CD4-positive, CD25-positive, alpha-beta regulatory T cell (primary cell): ENCODE data around the gene COPZ1. TPM values are rescaled to one million over a fixed set of nuclear protein-coding genes. Genes with fewer than 3 reads are reported as not detected.
"Not testable (repeated sequence)": the region's sequence is repeated elsewhere in the genome, so short reads cannot be mapped to it uniquely, and the experiment has no call there.

Experiments used
- ATAC-seq, 2 donors: fragments of 150-1000 bp; cut with Tn5 transposase; one replicate each; pipeline ENCODE4 v1.10.0; 2021; ENCODE audit warnings: low read depth in 2 of 2, moderate number of reproducible peaks in 2 of 2, moderate library complexity in 1 of 2
- DNase-seq, 3 donors: peaks; one replicate each; pipeline versions ENCODE4 v3.0.0 to v3.0.0-alpha.2; 2012 to 2022; ENCODE audit warnings: mixed read lengths in 1 of 3
- H3K27ac ChIP-seq: one replicate; pipeline ENCODE4 v1.7.0; 2013; ENCODE audit warnings: mild to moderate bottlenecking, low read length; ENCODE audit not compliant: insufficient read depth, poor library complexity, severe bottlenecking
- H3K27me3 ChIP-seq: one replicate; pipeline ENCODE4 v1.7.0; 2013; ENCODE audit warnings: low read length; ENCODE audit not compliant: control insufficient read depth, insufficient read depth
- H3K36me3 ChIP-seq: one replicate; pipeline ENCODE4 v1.7.0; 2013; ENCODE audit warnings: mild to moderate bottlenecking, low read length, moderate library complexity; ENCODE audit not compliant: control insufficient read depth, insufficient read depth
- H3K4me1 ChIP-seq: 2 replicates; pipeline ENCODE4 v1.7.0; 2013; ENCODE audit warnings: mild to moderate bottlenecking, low read length; ENCODE audit not compliant: insufficient read depth, control insufficient read depth, poor library complexity, severe bottlenecking
- H3K4me3 ChIP-seq: one replicate; pipeline ENCODE4 v1.7.0; 2013; ENCODE audit warnings: low read depth, mild to moderate bottlenecking, low read length, moderate library complexity
- H3K9me3 ChIP-seq, 2 experiments: 1 replicate in 1 of 2; 2 replicates in 1 of 2; pipeline ENCODE4 v1.7.0; 2013; ENCODE audit warnings: low read length in 2 of 2, mild to moderate bottlenecking in 1 of 2, moderate library complexity in 1 of 2; ENCODE audit not compliant: control insufficient read depth in 2 of 2
- H3K27ac Mint-ChIP-seq, 3 donors: one replicate each; pipeline ENCODE4 v1.8.0; 2020 to 2022; ENCODE audit warnings: mild to moderate bottlenecking in 3 of 3, mixed read lengths in 3 of 3, moderate library complexity in 2 of 3
- H3K27me3 Mint-ChIP-seq: one replicate; pipeline ENCODE4 v1.8.0; 2022; ENCODE audit warnings: mild to moderate bottlenecking, mixed read lengths
- H3K36me3 Mint-ChIP-seq: one replicate; pipeline ENCODE4 v1.8.0; 2020; ENCODE audit warnings: mixed read lengths
- H3K4me1 Mint-ChIP-seq, 4 donors: one replicate each; pipeline ENCODE4 v1.8.0; 2020 to 2022; ENCODE audit warnings: mixed read lengths in 4 of 4, mild to moderate bottlenecking in 1 of 4
- H3K4me3 Mint-ChIP-seq, 4 donors: one replicate each; pipeline ENCODE4 v1.8.0; 2020 to 2022; ENCODE audit warnings: mild to moderate bottlenecking in 4 of 4, mixed read lengths in 4 of 4, moderate library complexity in 3 of 4
- H3K9me3 Mint-ChIP-seq, 7 donors: one replicate each; pipeline ENCODE4 v1.8.0; 2020 to 2022; ENCODE audit warnings: mixed read lengths in 7 of 7, mild to moderate bottlenecking in 3 of 7, moderate library complexity in 2 of 7
- polyA plus RNA-seq, 4 donors: library from polyadenylated mRNA; unstranded; fragments of 300-500 nt; fragmentation: Illumina TruSeq; gene quantifications; one replicate each; pipeline ENCODE4 v1.2.3, GENCODE V29; 2021
- total RNA-seq: library from RNA; stranded (reverse); gene quantifications from one replicate; pipeline ENCODE4 v1.2.3, GENCODE V29; 2022

Gene COPZ1
- total and polyA plus RNA-seq, 5 donors from 2014 or later = 65.3 to 213 (median 154) TPM

DNA sequence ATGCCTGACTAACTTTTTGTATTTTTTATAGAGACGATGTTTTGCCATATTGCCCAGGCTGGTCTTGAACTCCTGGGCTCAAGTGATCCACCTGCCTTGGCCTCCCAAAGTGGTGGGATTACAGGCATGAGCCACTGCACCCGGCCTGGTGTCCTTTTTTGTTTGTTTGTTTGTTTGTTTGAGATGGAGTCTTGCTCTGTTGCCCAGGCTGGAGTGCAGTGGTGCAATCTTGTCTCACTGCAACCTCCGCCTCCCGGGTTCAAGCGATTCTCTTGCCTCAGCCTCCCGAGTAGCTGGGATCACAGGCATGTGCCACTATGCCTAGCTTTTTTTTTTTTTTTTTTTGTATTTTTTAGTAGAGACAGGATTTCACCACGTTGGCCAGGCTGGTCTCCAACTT, 29.3 kb downstream of the COPZ1 start:
- H3K4me1 Mint-ChIP-seq = peaks cover 0 to 25% (median 12%) of the 10 kb centered on the region in 4 donors
- ATAC-seq, DNase-seq, H3K9me3 Mint-ChIP-seq, H3K4me3 Mint-ChIP-seq, H3K9me3 ChIP-seq, H3K27me3 Mint-ChIP-seq, H3K4me3 ChIP-seq, H3K27me3 ChIP-seq, H3K27ac ChIP-seq: not testable (repeated sequence)
- peaks cover 29% of the 10 kb centered on the region for H3K4me1 ChIP-seq
- peak overlapping the region in 1 of 3 donors; percentile 77 for H3K27ac Mint-ChIP-seq
- peaks cover 19% of the 10 kb centered on the region for H3K36me3 ChIP-seq
- H3K36me3 Mint-ChIP-seq = peaks cover 23% of the 10 kb centered on the region

DNA sequence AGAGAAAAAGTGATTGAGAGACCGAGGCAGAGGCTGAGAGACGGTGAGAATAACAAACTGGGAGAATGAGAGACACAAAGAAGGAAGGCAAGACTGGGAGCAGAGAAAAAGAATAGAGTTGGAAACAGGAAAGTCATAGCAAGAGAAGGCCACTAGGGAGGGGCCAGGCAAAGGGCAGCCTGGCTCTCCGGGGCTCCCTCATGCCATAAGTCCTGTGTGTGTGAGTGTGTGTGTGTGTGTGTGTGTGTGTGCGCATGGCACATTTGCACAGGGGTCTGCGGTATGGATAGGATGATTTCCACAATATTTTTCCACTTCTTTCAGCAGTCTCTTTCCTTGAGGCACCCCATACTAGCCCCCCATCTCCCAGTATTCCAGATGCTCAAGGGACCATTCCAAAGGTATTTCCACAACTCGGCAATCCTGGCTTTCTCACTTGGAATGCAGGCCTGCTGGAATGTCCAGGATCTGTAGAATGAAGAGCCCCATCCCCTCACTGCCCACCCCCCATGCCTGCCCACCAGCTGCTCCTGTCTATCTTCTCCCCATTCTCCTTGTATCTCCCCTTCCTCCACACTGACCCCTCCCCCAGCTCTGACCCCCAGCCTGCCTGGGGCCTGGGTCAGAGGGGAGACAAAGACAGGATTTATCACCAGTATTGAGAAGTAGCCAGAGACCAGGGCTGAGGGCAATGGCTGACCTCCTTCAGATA, 30.3 kb downstream of the COPZ1 start:
- peaks cover 37% of the 10 kb centered on the region for H3K4me1 ChIP-seq
- peaks cover 0 to 26% (median 12%) of the 10 kb centered on the region in 4 donors for H3K4me1 Mint-ChIP-seq
- H3K27me3 ChIP-seq = no peaks in the 10 kb centered on the region
- no peak for ATAC-seq
- H3K27ac ChIP-seq = no peak overlapping the region
- H3K27me3 Mint-ChIP-seq = no peaks in the 10 kb centered on the region
- peaks cover 15% of the 10 kb centered on the region for H3K36me3 Mint-ChIP-seq
- peak overlapping the region in 1 of 4 donors; percentile 46 for H3K4me3 Mint-ChIP-seq
- no peak overlapping the region for H3K4me3 ChIP-seq
- H3K9me3 ChIP-seq = no peaks in the 10 kb centered on the region
- peak overlapping the region in 2 of 3 donors; percentile 77 to 79 for H3K27ac Mint-ChIP-seq
- no peak for DNase-seq
- H3K36me3 ChIP-seq = peaks cover 10% of the 10 kb centered on the region
- H3K9me3 Mint-ChIP-seq = no peaks in the 10 kb centered on the region

DNA sequence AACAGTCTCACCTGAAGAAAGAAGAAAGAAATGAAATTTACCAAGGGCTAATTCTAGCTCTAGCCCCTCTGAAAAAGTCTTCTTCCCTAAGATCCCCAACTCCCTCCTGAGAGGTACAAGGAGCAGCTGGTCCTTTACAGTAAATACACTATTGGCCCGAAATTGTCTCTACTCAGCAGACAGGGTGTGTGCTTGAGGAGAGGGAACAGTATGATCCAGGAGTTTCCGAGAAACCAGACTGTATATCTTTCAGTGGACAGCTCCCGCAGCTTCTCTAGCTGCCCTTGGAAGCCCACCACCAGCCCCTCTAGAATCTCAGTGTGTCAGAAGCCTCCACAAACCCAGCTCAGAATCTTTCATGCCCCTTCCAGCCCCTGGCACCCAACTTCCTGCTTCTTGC, 31.3 kb downstream of the COPZ1 start:
- Mint-ChIP-seq H3K9me3 (no peaks in the 10 kb centered on the region), H3K4me1 (peaks cover 0 to 26% (median 11%) of the 10 kb centered on the region in 4 donors), H3K27ac (peak overlapping the region in 1 of 3 donors; percentile 42), H3K36me3 (peaks cover 5% of the 10 kb centered on the region), H3K4me3 (peak overlapping the region in 3 of 4 donors; percentile 33 to 46 (median 39)), H3K27me3 (no peaks in the 10 kb centered on the region)
- H3K4me3 ChIP-seq = no peak overlapping the region
- H3K27ac ChIP-seq = no peak overlapping the region
- ATAC-seq (no peak), DNase-seq (no peak)
- H3K4me1 ChIP-seq = peaks cover 35% of the 10 kb centered on the region
- H3K9me3 ChIP-seq = no peaks in the 10 kb centered on the region
- H3K27me3 ChIP-seq = no peaks in the 10 kb centered on the region
- H3K36me3 ChIP-seq = peaks cover 3% of the 10 kb centered on the region

DNA sequence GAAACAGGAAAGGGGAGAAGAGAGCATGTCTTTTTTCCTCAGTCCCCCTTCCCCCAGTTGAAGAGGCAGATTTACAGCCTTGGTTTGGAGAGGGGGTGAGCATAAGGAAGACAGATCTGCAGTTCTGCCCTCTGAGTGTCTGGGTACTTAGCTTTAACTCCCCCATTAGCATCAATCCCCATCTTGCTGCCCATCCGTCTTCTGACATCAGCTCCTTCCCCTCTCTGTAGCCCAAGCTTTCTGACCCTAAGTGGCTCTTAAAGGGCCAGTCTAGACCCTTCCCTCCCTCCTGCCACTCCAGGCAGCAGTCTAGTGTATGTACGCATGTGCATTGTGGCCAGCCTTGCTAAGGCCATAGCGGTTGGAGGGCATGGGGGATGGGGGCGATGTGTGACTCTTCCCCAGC, 32.0 kb downstream of the COPZ1 start:
- H3K27ac Mint-ChIP-seq = peak overlapping the region in 1 of 3 donors; percentile 74
- peaks cover 0 to 20% (median 7%) of the 10 kb centered on the region in 4 donors for H3K4me1 Mint-ChIP-seq
- Histone ChIP-seq H3K4me3 (no peak overlapping the region), H3K9me3 (no peaks in the 10 kb centered on the region), H3K27ac (no peak overlapping the region), H3K27me3 (no peaks in the 10 kb centered on the region), H3K4me1 (peaks cover 28% of the 10 kb centered on the region), H3K36me3 (no peaks in the 10 kb centered on the region)
- H3K27me3 Mint-ChIP-seq = no peaks in the 10 kb centered on the region
- ATAC-seq (no peak), DNase-seq (no peak)
- H3K4me3 Mint-ChIP-seq = peak overlapping the region in 1 of 4 donors; percentile 36
- no peaks in the 10 kb centered on the region for H3K9me3 Mint-ChIP-seq
- peaks cover 5% of the 10 kb centered on the region for H3K36me3 Mint-ChIP-seq

DNA sequence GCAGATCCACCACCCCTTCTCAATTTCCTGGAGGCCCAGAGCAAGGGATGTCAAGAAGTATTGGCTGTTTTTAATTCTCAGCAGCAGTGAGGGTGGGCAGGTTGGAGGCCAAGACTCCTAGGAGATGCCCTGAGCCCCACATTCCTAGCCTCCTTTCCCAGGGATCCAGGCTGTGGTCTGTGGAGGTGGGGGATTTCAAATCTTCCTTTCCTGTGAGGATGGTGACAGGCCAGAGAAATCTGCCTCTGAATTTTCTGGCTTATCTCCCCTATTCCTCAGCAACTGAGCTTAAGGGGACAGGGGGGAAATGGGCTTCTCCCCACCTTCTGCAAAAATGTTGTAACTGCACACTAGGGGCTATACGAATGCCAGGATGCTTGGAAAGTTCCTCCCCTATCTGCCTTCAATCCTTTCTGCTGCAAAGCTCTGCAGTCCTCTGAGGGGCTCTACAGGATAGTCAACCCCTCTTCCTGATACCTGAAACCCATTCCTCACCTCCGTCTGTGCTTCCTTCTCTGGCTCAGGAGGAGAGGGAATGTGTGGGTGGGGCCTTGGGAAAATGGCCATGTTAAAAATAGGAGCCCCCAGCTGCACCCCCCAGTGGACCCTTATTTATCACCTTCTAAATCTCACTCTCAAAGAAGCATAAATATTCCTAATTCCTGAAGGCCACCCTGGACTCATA, 32.7 kb downstream of the COPZ1 start:
- Mint-ChIP-seq H3K27me3 (no peaks in the 10 kb centered on the region), H3K4me3 (peak overlapping the region in 1 of 4 donors; percentile 36), H3K9me3 (no peaks in the 10 kb centered on the region), H3K36me3 (peaks cover 5% of the 10 kb centered on the region), H3K4me1 (peaks cover 0 to 13% (median under 1%) of the 10 kb centered on the region in 4 donors), H3K27ac (no peak overlapping the region)
- no peaks in the 10 kb centered on the region for H3K27me3 ChIP-seq
- peaks cover 21% of the 10 kb centered on the region for H3K4me1 ChIP-seq
- ATAC-seq (no peak), DNase-seq (no peak)
- H3K36me3 ChIP-seq = no peaks in the 10 kb centered on the region
- no peak overlapping the region for H3K27ac ChIP-seq
- H3K4me3 ChIP-seq = peak overlapping the region; percentile 94
- H3K9me3 ChIP-seq = no peaks in the 10 kb centered on the region

DNA sequence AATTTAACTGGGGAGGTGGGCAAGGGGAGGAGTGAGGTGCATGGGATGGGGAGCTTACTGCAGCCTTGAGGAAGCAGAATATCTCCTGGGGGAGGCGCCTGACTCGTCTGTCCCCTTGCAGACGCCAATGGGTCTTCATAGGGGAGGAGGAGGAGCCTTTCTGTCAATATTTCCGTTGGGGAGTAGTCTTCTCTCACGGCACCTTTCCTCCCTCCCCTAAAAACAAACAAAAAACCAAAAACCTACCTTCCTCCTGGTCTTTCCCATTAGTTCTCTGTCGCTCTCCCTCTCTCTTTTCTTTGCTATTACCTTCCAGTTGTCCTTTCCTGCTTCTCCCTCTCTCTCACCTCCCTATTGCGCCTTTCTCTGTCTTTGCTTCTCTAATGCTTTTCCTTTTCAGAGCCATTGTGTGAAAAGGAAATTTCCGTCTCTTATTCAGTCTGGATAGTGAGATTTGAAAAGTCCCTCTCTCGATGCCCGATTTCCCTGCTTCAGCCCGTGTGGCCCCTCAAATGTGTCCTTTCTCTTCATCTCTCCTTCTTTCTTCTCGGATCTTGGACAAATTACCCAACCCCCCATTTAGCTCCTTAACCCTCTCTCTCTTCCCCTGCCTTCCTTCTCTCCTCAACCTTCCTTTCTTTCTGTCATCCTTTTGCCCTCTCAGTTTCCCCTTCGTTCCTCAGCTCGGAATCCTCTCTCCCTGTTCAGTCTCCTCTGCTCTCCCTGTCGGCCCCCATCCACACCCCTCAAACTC, 33.4 kb downstream of the COPZ1 start:
- DNase-seq (peak; percentile 21 to 83 (median 35)), ATAC-seq (no peak)
- H3K36me3 Mint-ChIP-seq = peaks cover 5% of the 10 kb centered on the region
- Histone ChIP-seq H3K36me3 (no peaks in the 10 kb centered on the region), H3K27me3 (no peaks in the 10 kb centered on the region), H3K4me3 (peak overlapping the region; percentile 94), H3K9me3 (no peaks in the 10 kb centered on the region), H3K4me1 (peaks cover 21% of the 10 kb centered on the region), H3K27ac (peak overlapping the region; percentile 84)
- H3K4me1 Mint-ChIP-seq = peaks cover 0 to 15% (median 1%) of the 10 kb centered on the region in 4 donors
- no peaks in the 10 kb centered on the region for H3K9me3 Mint-ChIP-seq
- no peak overlapping the region for H3K27ac Mint-ChIP-seq
- H3K27me3 Mint-ChIP-seq = no peaks in the 10 kb centered on the region
- H3K4me3 Mint-ChIP-seq = no peak overlapping the region

DNA sequence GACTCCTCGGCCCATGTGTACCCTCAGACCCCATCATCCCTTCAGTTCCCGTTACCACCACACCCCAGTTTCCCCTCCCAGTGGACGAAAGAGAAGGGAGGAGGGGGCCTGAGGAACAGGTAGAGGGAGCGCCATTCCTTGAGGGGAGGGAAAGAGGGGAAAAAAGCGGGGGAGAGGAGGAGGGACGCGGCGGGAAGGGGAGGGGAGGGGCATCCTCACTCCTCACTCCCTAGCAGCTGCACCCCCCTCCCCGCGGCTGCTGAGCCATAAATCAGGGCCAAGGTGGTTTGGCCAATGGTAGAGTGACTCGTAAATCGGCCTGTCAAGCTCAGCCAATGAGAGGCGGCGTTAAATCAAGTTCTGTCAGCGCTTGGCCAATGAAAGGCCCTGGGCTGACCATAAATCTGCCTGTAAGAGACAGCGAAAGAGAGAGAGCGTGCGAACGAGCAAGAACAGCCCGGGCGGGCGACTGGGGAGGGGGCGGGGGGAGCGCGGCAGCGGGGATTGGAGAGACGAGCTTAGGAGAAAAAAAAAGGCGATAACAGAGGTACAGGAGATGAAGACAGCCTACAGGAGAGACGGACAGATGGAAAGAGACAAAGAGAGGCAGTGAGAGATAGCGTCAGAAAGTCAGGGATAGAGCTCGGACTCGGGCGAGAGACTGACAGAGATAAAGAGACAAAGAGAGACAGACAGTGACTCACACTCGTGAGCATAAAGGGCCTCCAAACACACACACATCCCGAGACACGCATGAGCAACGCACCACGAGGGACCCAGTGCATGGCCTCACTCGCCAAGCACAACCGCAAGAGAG, 34.2 kb downstream of the COPZ1 start:
- peaks cover 26% of the 10 kb centered on the region for H3K4me1 ChIP-seq
- no peak overlapping the region for H3K27ac Mint-ChIP-seq
- H3K27ac ChIP-seq = peak overlapping the region; percentile 84
- DNase-seq (peak; percentile 94 to 99 (median 95)), ATAC-seq (peak; percentile 98 to 99)
- peaks cover 5% of the 10 kb centered on the region for H3K36me3 Mint-ChIP-seq
- H3K27me3 Mint-ChIP-seq = no peaks in the 10 kb centered on the region
- peak overlapping the region; percentile 94 for H3K4me3 ChIP-seq
- H3K9me3 ChIP-seq = no peaks in the 10 kb centered on the region
- H3K36me3 ChIP-seq = no peaks in the 10 kb centered on the region
- no peak overlapping the region for H3K4me3 Mint-ChIP-seq
- H3K4me1 Mint-ChIP-seq = peaks cover under 1 to 19% (median 6%) of the 10 kb centered on the region in 4 donors
- H3K27me3 ChIP-seq = no peaks in the 10 kb centered on the region
- H3K9me3 Mint-ChIP-seq = no peaks in the 10 kb centered on the region
